OCI-LY7 (cell line): ENCODE results near the gene TRPM3. TPM values are rescaled to one million over a fixed set of nuclear protein-coding genes. Genes with fewer than 3 reads are reported as not detected.

ENCODE experiments used
- BruUV-seq: library from RNA; stranded (reverse); fragments of 400-500 nt; replicated peaks from 2 replicates; lab custom pipeline; 2021; lab: Mats Ljungman, UMichigan
- CTCF ChIA-PET: fragments of 300-600 bp; sonication (Branson Sonifier 250); formaldehyde crosslinking; loops from one replicate; lab custom pipeline; 2022; ENCODE audit warnings: antibody characterized with exemption; ENCODE audit not compliant: unreplicated experiment; lab: Charles Lee
- POLR2A ChIA-PET: fragments of 300-600 bp; sonication (Branson Sonifier 250); formaldehyde crosslinking; loops from one replicate; lab custom pipeline; 2022; ENCODE audit warnings: antibody characterized with exemption; lab: Charles Lee
- DNase-seq: peaks from one replicate; pipeline ENCODE4 v3.0.0-alpha.2; 2015; ENCODE audit warnings: low spot score
- H2AFZ ChIP-seq: fragments of 200-600 bp; sonication (generic), shearing (Covaris generic); 2 replicates; pipeline ENCODE4 v1.6.1; 2014; ENCODE audit warnings: mild to moderate bottlenecking, antibody characterized with exemption, low read length, moderate library complexity
- H3K27ac ChIP-seq: fragments of 200-600 bp; sonication (generic); 2 replicates; pipeline ENCODE4 v1.5.1; 2014; ENCODE audit warnings: mixed run types, low read depth, mild to moderate bottlenecking, moderate library complexity, low read length, inconsistent platforms; ENCODE audit not compliant: poor library complexity, severe bottlenecking
- H3K36me3 ChIP-seq: fragments of 200-600 bp; sonication (generic); 2 replicates; pipeline ENCODE4 v1.6.1; 2014; ENCODE audit warnings: mild to moderate bottlenecking, antibody characterized with exemption, low read length, moderate library complexity, mixed read lengths; ENCODE audit not compliant: insufficient read depth
- H3K4me1 ChIP-seq: fragments of 200-600 bp; sonication (generic); 2 replicates; pipeline ENCODE4 v1.5.1; 2014; ENCODE audit warnings: mild to moderate bottlenecking, low read length; ENCODE audit not compliant: insufficient read depth, poor library complexity, severe bottlenecking
- H3K4me2 ChIP-seq: fragments of 200-600 bp; sonication (generic); 2 replicates; pipeline ENCODE4 v1.6.1; 2014; ENCODE audit warnings: mild to moderate bottlenecking, low read length
- H3K4me3 ChIP-seq: fragments of 200-600 bp; sonication (generic); 2 replicates; pipeline ENCODE4 v1.5.1; 2014; ENCODE audit warnings: mild to moderate bottlenecking, low read depth, low read length; ENCODE audit not compliant: poor library complexity, severe bottlenecking
- H3K79me2 ChIP-seq: fragments of 200-600 bp; sonication (generic); 2 replicates; pipeline ENCODE4 v1.6.1; 2016; ENCODE audit warnings: low read depth, mild to moderate bottlenecking, low read length, moderate library complexity, mixed read lengths; ENCODE audit not compliant: insufficient read depth
- H3K9me2 ChIP-seq: fragments of 200-600 bp; sonication (generic); 2 replicates; pipeline ENCODE4 v1.6.1; 2016; ENCODE audit warnings: mild to moderate bottlenecking, low read length, mixed read lengths; ENCODE audit not compliant: insufficient read depth
- H3K9me3 ChIP-seq: fragments of 200-600 bp; sonication (generic); 2 replicates; pipeline ENCODE4 v1.6.1; 2014; ENCODE audit warnings: mild to moderate bottlenecking, mixed run types, low read length, mixed read lengths
- H4K20me1 ChIP-seq: fragments of 200-600 bp; sonication (generic); 2 replicates; pipeline ENCODE4 v1.6.1; 2014; ENCODE audit warnings: mild to moderate bottlenecking, antibody characterized with exemption, low read length, moderate library complexity, mixed read lengths; ENCODE audit not compliant: insufficient read depth
- EZH2phosphoT487 ChIP-seq: fragments of 200-600 bp; sonication (generic); IDR thresholded peaks from 2 replicates; pipeline ENCODE4 v1.6.1; 2018; ENCODE audit warnings: low read depth, borderline replicate concordance, mild to moderate bottlenecking, mixed run types, antibody characterized with exemption, low read length, moderate library complexity, mixed read lengths
- intact Hi-C: fragments of 100-400 bp; cut with micrococcal nuclease; formaldehyde crosslinking; loops from one replicate; pipeline ENCODE4 v1.10.0; 2022; ENCODE audit not compliant: unreplicated experiment
- total RNA-seq, 2 experiments: library from RNA; depleted of rRNA in 1 of 2; stranded (reverse); fragments of >200 nt in 1 of 2; shearing (Covaris generic) in 1 of 2; gene quantifications; 2 replicates each; pipeline ENCODE4 v1.2.3, GENCODE V29; 2014 to 2022
- TF ChIP-seq, protein P1 (sequence below): fragments of 200-600 bp; sonication (generic); conservative IDR thresholded peaks from 2 replicates; pipeline ENCODE4 v1.5.1; 2014; ENCODE audit warnings: mild to moderate bottlenecking, antibody characterized with exemption, low read length, moderate library complexity, mixed read lengths

Gene TRPM3
- total RNA-seq, 2 experiments from 2014 or later, result not detected

DNA sequence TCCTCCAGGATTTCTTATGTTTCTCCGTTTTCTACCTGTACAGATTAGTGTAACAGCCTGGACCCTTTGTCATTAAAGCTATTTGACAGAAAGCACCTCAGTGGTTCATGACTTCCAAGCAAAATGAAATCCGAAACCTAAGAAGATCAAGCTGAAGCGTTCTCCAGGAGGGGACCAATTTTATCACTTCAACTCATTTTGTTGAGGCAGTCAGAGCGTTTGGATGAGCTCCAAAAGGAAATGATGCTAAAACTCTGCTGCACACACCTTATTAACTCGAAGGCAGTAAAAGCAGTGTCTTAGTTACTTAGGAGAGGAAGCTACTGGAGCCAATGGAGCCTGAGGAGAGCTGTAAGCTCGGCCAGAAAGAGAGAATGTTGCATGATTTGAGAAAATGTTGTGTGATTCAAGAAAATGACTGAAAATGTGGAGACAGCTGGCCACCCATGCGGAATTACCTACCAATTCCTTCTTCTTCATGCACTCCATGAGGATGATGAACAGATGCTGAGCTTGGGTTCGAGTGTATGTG, 360.2 kb downstream of the TRPM3 start:
- no peak overlapping the region for H3K27ac ChIP-seq
- H3K36me3 ChIP-seq, result no peaks in the 10 kb centered on the region
- intact Hi-C loops, result no loop called here
- H3K4me2 ChIP-seq, result no peak overlapping the region
- H3K9me2 ChIP-seq, result no peaks in the 10 kb centered on the region
- DNase-seq, result no peak
- no peaks in the 10 kb centered on the region for H3K79me2 ChIP-seq
- POLR2A ChIA-PET, result no interaction called here
- H4K20me1 ChIP-seq, result no peaks in the 10 kb centered on the region
- no peak for TF ChIP-seq EZH2phosphoT487
- TF ChIP-seq, protein P1, sequence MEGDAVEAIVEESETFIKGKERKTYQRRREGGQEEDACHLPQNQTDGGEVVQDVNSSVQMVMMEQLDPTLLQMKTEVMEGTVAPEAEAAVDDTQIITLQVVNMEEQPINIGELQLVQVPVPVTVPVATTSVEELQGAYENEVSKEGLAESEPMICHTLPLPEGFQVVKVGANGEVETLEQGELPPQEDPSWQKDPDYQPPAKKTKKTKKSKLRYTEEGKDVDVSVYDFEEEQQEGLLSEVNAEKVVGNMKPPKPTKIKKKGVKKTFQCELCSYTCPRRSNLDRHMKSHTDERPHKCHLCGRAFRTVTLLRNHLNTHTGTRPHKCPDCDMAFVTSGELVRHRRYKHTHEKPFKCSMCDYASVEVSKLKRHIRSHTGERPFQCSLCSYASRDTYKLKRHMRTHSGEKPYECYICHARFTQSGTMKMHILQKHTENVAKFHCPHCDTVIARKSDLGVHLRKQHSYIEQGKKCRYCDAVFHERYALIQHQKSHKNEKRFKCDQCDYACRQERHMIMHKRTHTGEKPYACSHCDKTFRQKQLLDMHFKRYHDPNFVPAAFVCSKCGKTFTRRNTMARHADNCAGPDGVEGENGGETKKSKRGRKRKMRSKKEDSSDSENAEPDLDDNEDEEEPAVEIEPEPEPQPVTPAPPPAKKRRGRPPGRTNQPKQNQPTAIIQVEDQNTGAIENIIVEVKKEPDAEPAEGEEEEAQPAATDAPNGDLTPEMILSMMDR, result no peak
- H3K4me3 ChIP-seq, result no peak overlapping the region
- H3K4me1 ChIP-seq, result no peaks in the 10 kb centered on the region
- CTCF ChIA-PET, result no interaction called here
- no peak overlapping the region for H2AFZ ChIP-seq
- no peaks in the 10 kb centered on the region for H3K9me3 ChIP-seq
- no TSS peak for BruUV-seq

DNA sequence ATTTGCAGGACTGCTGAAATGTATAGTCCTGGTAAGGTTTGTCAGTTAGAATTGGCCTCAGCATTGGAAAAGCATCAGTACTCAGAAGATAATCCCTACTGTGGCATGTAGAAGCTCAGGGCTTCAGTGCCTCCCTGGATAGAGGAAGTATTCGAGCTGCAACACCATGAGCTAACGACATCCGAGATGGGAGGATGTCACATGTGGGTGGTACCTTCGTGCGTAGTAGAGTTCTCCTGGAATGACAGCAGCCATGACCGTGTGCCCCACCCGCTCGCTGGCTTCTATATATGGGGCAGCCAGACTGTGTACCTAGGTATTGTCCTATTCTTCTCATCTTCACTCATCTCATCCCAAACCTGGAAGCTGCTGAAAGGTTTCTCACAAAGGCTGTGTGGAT, 361.2 kb downstream of the TRPM3 start:
- H3K4me1 ChIP-seq, result no peaks in the 10 kb centered on the region
- TF ChIP-seq, protein P1, result no peak
- no peak for TF ChIP-seq EZH2phosphoT487
- ChIA-PET CTCF (no interaction called here), POLR2A (no interaction called here)
- no peak overlapping the region for H3K27ac ChIP-seq
- no peak overlapping the region for H3K4me3 ChIP-seq
- no peak overlapping the region for H3K4me2 ChIP-seq
- H3K36me3 ChIP-seq, result no peaks in the 10 kb centered on the region
- H3K9me3 ChIP-seq, result no peaks in the 10 kb centered on the region
- no peaks in the 10 kb centered on the region for H3K9me2 ChIP-seq
- BruUV-seq, result no TSS peak
- DNase-seq, result no peak
- H2AFZ ChIP-seq, result no peak overlapping the region
- no peaks in the 10 kb centered on the region for H3K79me2 ChIP-seq
- H4K20me1 ChIP-seq, result no peaks in the 10 kb centered on the region
- intact Hi-C loops, result no loop called here

- Histone ChIP-seq H3K4me1 (no peaks in the 10 kb centered on the region), H3K36me3 (no peaks in the 10 kb centered on the region), H3K9me2 (no peaks in the 10 kb centered on the region), H3K4me3 (no peak overlapping the region), H3K9me3 (no peaks in the 10 kb centered on the region), H3K4me2 (no peak overlapping the region), H4K20me1 (no peaks in the 10 kb centered on the region), H3K79me2 (no peaks in the 10 kb centered on the region), H2AFZ (no peak overlapping the region), H3K27ac (no peak overlapping the region)
- CTCF ChIA-PET, result no interaction called here
- no TSS peak for BruUV-seq
- TF ChIP-seq EZH2phosphoT487, result no peak
- TF ChIP-seq, protein P1, result no peak
- DNase-seq, result no peak
- intact Hi-C loops, result no loop called here
- POLR2A ChIA-PET, result no interaction called here
Measured at GRCh38 chr9:70753311-70753710, 368.1 kb downstream of the TRPM3 start.
